Gastrocnemius medialis (tissue), 4 donors: ENCODE measurements around the gene SLC35E2B.

Experiments used
- CTCF ChIP-seq, 5 experiments: fragments of 450-650 bp in 3 of 5; fragments of 200-600 bp in 2 of 5; sonication (generic) in 2 of 5; IDR thresholded peaks in 4 of 5; conservative IDR thresholded peaks in 1 of 5; 1 replicate in 4 of 5; 2 replicates in 1 of 5; pipeline ENCODE4 v1.5.1; 2016 to 2019; ENCODE audit warnings: antibody characterized with exemption in 5 of 5, mild to moderate bottlenecking in 3 of 5, moderate library complexity in 3 of 5
- POLR2A ChIP-seq, 2 donors: fragments of 450-650 bp; IDR thresholded peaks; one replicate each; pipeline ENCODE4 v1.6.1; 2017; ENCODE audit warnings: antibody characterized with exemption in 2 of 2, mild to moderate bottlenecking in 2 of 2, moderate library complexity in 2 of 2

DNA sequence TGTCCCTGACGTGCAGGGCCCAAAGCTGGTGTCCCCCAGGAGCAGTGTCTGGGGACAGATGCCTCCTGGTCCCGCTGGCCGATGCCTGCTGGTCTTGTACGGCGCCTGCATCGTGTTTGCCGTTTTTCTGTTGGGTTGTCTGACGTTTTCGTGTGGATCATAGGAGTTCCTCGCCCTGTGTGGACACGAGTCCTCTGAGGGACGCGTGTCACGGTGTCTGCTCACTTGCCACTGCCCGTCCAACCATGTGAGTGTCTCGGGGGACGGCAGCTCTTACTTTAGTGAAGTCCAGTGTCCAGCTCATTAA is 69.9 kb downstream of the SLC35E2B start:
- TF ChIP-seq CTCF (IDR thresholded peaks at IDR 0.05 in 4 of 5, conservative IDR thresholded peaks at IDR 0.05 in 1 of 5) (no peak), POLR2A (IDR thresholded peaks at IDR 0.05) (no peak)
